ENCODE data around the gene P4HA1.

DNA sequence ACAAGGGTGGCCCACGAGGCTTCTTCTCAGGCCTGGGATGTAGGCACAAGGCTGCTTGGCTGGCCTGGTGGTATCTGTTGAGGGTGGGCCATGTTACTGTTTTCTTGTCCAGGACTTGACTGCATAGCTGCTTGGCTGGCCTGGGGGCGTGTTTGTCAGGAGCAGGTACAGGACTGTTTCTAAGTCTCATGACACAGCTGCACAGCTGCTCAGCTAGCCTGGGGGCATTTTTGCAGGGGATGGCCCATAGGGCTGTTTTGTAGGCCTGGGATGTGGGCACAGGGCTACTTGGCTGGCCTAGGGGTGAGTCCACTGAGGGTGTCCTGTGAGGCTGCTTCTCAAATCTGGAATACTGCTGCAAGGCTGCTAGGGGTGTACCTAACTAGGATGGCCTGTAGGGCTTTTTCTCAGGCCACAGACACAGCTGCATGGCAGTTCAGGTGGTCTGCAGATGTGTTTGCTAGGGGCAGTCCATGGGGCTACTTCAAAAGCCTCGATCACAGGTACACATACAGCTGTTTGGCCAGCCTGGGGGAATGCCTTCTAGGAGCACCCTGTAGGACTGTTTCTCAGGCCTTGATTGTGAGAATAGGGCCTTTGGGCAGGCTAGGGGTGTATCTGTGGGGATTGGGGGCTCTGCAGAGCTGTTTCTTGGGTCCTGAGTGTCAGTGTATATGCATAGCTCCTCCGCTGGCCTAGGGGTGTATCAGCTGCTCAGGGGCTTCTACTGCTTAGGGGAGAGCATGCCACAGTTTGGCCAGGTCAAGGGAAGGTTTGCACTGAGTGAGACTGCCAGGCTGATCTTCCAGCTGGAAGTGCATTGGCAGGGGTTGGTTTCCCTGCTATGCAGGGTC, 115.4 kb downstream of the P4HA1 start:
- TF ChIP-seq TCF7L2 (IDR thresholded peaks at IDR 0.05; ENCODE audit: low read depth, low read length) (no peak), RB1 (IDR thresholded peaks at IDR 0.05; ENCODE audit: low read depth) (no peak), PRPF4 (IDR thresholded peaks at IDR 0.05; ENCODE audit: insufficient read depth, low read depth, low read length, poor library complexity, severe bottlenecking) (no peak), HNRNPL (IDR thresholded peaks at IDR 0.05; ENCODE audit: low read depth, low read length) (no peak), HDAC8 (tag; IDR thresholded peaks at IDR 0.05) (no peak), GABPB2 (CRISPR knock-in tag; conservative IDR thresholded peaks at IDR 0.05) (no peak)
- TF ChIP-seq, protein P1, sequence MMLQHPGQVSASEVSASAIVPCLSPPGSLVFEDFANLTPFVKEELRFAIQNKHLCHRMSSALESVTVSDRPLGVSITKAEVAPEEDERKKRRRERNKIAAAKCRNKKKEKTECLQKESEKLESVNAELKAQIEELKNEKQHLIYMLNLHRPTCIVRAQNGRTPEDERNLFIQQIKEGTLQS (IDR thresholded peaks at IDR 0.05) = no peak
- TF ChIP-seq, protein P1 (CRISPR knock-in tag; conservative IDR thresholded peaks at IDR 0.05) = no peak
- TF ChIP-seq, protein P2, sequence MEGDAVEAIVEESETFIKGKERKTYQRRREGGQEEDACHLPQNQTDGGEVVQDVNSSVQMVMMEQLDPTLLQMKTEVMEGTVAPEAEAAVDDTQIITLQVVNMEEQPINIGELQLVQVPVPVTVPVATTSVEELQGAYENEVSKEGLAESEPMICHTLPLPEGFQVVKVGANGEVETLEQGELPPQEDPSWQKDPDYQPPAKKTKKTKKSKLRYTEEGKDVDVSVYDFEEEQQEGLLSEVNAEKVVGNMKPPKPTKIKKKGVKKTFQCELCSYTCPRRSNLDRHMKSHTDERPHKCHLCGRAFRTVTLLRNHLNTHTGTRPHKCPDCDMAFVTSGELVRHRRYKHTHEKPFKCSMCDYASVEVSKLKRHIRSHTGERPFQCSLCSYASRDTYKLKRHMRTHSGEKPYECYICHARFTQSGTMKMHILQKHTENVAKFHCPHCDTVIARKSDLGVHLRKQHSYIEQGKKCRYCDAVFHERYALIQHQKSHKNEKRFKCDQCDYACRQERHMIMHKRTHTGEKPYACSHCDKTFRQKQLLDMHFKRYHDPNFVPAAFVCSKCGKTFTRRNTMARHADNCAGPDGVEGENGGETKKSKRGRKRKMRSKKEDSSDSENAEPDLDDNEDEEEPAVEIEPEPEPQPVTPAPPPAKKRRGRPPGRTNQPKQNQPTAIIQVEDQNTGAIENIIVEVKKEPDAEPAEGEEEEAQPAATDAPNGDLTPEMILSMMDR (IDR thresholded peaks at IDR 0.05 in 2 of 3, conservative IDR thresholded peaks at IDR 0.05 in 1 of 3; ENCODE audit: insufficient read depth in 2 of 3, low read depth in 1 of 3, low read length in 3 of 3) = no peak
- TF ChIP-seq, protein P3, sequence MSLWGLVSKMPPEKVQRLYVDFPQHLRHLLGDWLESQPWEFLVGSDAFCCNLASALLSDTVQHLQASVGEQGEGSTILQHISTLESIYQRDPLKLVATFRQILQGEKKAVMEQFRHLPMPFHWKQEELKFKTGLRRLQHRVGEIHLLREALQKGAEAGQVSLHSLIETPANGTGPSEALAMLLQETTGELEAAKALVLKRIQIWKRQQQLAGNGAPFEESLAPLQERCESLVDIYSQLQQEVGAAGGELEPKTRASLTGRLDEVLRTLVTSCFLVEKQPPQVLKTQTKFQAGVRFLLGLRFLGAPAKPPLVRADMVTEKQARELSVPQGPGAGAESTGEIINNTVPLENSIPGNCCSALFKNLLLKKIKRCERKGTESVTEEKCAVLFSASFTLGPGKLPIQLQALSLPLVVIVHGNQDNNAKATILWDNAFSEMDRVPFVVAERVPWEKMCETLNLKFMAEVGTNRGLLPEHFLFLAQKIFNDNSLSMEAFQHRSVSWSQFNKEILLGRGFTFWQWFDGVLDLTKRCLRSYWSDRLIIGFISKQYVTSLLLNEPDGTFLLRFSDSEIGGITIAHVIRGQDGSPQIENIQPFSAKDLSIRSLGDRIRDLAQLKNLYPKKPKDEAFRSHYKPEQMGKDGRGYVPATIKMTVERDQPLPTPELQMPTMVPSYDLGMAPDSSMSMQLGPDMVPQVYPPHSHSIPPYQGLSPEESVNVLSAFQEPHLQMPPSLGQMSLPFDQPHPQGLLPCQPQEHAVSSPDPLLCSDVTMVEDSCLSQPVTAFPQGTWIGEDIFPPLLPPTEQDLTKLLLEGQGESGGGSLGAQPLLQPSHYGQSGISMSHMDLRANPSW (CRISPR knock-in tag; IDR thresholded peaks at IDR 0.05) = no peak
